Upper lobe of left lung (tissue), 6 donors: Measurements from ENCODE around the gene WDR19. TPM values are rescaled to one million over a fixed set of nuclear protein-coding genes. Genes with fewer than 3 reads are reported as not detected.

Experiments used
- ATAC-seq, 2 donors: fragments of 200-7000 bp; cut with Tn5 transposase; one replicate each; pipeline ENCODE4 v1.9.1; 2022; ENCODE audit warnings: mild to moderate bottlenecking in 2 of 2, moderate library complexity in 2 of 2; ENCODE audit not compliant: low FRiP score in 2 of 2
- DNase-seq, 2 donors: peaks; one replicate each; pipeline ENCODE4 v3.0.0-alpha.2; 2019 to 2020
- H3K27ac ChIP-seq, 4 donors: fragments of 200-600 bp; sonication (generic); one replicate each; pipeline ENCODE4 v1.5.1; 2016 to 2019
- H3K27me3 ChIP-seq, 4 donors: fragments of 200-600 bp; sonication (generic); one replicate each; pipeline ENCODE4 v1.5.1; 2017 to 2019
- H3K36me3 ChIP-seq, 4 donors: fragments of 200-600 bp; sonication (generic); one replicate each; pipeline ENCODE4 v1.5.1; 2016 to 2019
- H3K4me1 ChIP-seq, 4 donors: fragments of 200-600 bp; sonication (generic); one replicate each; pipeline ENCODE4 v1.5.1; 2018 to 2019
- H3K4me3 ChIP-seq, 4 donors: fragments of 200-600 bp; sonication (generic); one replicate each; pipeline ENCODE4 v1.5.1; 2017 to 2019; ENCODE audit warnings: mild to moderate bottlenecking in 2 of 4, moderate library complexity in 1 of 4
- H3K9me3 ChIP-seq, 4 donors: fragments of 200-600 bp; sonication (generic); one replicate each; pipeline ENCODE4 v1.5.1; 2018 to 2019
- EP300 ChIP-seq, 4 donors: sonication (generic); formaldehyde crosslinking; IDR thresholded peaks; one replicate each; pipeline ENCODE4 v1.5.1; 2017; ENCODE audit warnings: antibody characterized with exemption in 4 of 4, control low read depth in 2 of 4
- POLR2A ChIP-seq, 4 donors: fragments of 450-650 bp; IDR thresholded peaks; one replicate each; pipeline ENCODE4 v1.5.1; 2016 to 2017; ENCODE audit warnings: antibody characterized with exemption in 4 of 4, mild to moderate bottlenecking in 2 of 4
- POLR2AphosphoS5 ChIP-seq, 2 donors: sonication (generic); formaldehyde crosslinking; IDR thresholded peaks; one replicate each; pipeline ENCODE4 v1.5.1; 2017; ENCODE audit warnings: antibody characterized with exemption in 2 of 2
- WGBS, 2 donors: methylation state at CpG; one replicate each; pipeline ENCODE4 v1.1.5; 2017 to 2018; 5-methylcytosine and 5-hydroxymethylcytosine counted together
- total RNA-seq, 6 donors: library from RNA; depleted of rRNA in 4 of 6; stranded (reverse); fragments of >200 nt in 4 of 6; gene quantifications; one replicate each; pipeline versions ENCODE4 v1.1.0 to v1.2.1, GENCODE V29; 2016 to 2021
- TF ChIP-seq, protein P1 (sequence below), 6 experiments: fragments of 450-650 bp in 4 of 6; fragments of 200-600 bp in 2 of 6; sonication (generic) in 2 of 6; IDR thresholded peaks; one replicate each; pipeline ENCODE4 v1.5.1; 2016 to 2019; ENCODE audit warnings: antibody characterized with exemption in 6 of 6
- donor health status: DM: no; HTN: no; CAD: no; lungs with moderate emphysema.
- donor health status: DM: no; HTN: yes; CAD: no; lungs with severe emphysema.

Gene WDR19
- total RNA-seq, 6 donors from 2014 or later, result 27.1 to 211 (median 52.3) TPM

DNA sequence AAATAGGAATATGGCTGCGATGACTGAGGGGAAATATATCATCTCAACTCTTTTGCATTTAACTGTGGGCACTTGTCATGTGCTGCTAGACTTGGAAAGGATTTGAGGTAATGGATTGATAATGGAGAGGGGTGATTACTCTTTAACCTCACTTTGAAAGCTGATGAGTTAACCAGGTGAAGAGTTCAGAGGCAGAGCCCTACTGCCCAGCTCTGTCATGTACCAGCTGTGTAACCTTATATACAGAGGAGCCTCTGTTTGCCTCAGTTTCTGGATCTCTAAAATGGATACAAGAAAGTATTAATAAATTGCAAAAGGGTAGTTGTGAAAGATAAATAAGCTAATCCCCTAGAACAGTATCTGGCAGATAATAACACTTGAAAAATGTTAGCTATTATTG lies 51.5 kb downstream of the WDR19 start:
- no peaks in the 10 kb centered on the region for H3K9me3 ChIP-seq
- ATAC-seq (no peak), DNase-seq (no peak)
- H3K4me1 ChIP-seq, result no peaks in the 10 kb centered on the region
- H3K36me3 ChIP-seq, result peaks cover 0 to 33% (median 5%) of the 10 kb centered on the region in 4 donors
- no peaks in the 10 kb centered on the region for H3K27me3 ChIP-seq
- no peak for TF ChIP-seq EP300 (IDR thresholded peaks at IDR 0.05)
- no peak for TF ChIP-seq POLR2AphosphoS5 (IDR thresholded peaks at IDR 0.05)
- TF ChIP-seq, protein P1, sequence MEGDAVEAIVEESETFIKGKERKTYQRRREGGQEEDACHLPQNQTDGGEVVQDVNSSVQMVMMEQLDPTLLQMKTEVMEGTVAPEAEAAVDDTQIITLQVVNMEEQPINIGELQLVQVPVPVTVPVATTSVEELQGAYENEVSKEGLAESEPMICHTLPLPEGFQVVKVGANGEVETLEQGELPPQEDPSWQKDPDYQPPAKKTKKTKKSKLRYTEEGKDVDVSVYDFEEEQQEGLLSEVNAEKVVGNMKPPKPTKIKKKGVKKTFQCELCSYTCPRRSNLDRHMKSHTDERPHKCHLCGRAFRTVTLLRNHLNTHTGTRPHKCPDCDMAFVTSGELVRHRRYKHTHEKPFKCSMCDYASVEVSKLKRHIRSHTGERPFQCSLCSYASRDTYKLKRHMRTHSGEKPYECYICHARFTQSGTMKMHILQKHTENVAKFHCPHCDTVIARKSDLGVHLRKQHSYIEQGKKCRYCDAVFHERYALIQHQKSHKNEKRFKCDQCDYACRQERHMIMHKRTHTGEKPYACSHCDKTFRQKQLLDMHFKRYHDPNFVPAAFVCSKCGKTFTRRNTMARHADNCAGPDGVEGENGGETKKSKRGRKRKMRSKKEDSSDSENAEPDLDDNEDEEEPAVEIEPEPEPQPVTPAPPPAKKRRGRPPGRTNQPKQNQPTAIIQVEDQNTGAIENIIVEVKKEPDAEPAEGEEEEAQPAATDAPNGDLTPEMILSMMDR (IDR thresholded peaks at IDR 0.05), result no peak
- no peak for TF ChIP-seq POLR2A (IDR thresholded peaks at IDR 0.05)
- H3K4me3 ChIP-seq, result no peak overlapping the region
- 97 to 100% methylated on average over 1 of the region's 1 CpG for WGBS, 2 donors
- no peak overlapping the region for H3K27ac ChIP-seq

DNA sequence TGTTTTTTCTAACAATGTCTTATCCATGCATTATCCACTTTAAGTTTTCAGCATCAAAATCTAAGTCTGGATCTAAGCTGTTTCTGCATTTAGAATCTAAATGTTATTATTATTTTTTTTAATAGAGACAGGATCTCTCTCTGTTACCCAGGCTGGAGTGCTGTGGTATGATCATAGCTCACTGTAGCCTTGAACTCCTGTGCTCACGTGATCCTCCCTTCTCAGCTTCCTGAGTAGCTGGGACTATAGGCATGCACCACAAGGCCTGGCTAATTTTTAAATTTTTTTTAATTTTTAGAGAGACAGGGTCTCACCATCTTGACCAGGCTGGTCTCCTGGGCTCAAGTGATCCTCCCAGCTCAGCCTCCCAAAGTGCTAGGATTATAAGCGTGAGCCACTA lies 52.7 kb downstream of the WDR19 start:
- H3K36me3 ChIP-seq, result peaks cover 0 to 25% (median 3%) of the 10 kb centered on the region in 4 donors
- TF ChIP-seq, protein P1 (IDR thresholded peaks at IDR 0.05), result no peak
- no peak for TF ChIP-seq POLR2AphosphoS5 (IDR thresholded peaks at IDR 0.05)
- TF ChIP-seq POLR2A (IDR thresholded peaks at IDR 0.05), result no peak
- TF ChIP-seq EP300 (IDR thresholded peaks at IDR 0.05), result no peak

DNA sequence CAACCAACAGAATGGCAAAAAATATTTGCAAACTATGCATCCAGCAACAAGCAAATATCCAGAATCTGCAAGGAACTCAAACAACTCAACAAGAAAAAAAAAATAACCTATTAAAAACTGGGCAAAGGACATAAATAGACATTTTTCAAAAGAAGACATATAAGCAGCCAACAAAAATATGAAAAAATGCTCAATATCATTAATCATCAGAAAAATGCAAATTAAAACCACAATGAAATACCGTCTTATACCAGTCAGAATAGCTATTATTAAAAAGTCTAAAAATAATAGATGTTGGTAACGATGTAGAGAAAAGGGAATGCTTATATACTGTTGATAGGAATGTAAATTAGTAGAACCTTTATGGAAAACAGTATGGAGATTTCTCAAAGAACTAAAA lies 53.4 kb downstream of the WDR19 start:
- 88 to 92% methylated on average over 2 of the region's 2 CpGs for WGBS, 2 donors
- H3K36me3 ChIP-seq, result peaks cover 0 to 25% (median 2%) of the 10 kb centered on the region in 4 donors
- no peak overlapping the region for H3K4me3 ChIP-seq
- no peaks in the 10 kb centered on the region for H3K9me3 ChIP-seq
- ATAC-seq (no peak), DNase-seq (no peak)
- no peaks in the 10 kb centered on the region for H3K4me1 ChIP-seq
- no peaks in the 10 kb centered on the region for H3K27me3 ChIP-seq
- TF ChIP-seq, protein P1 (IDR thresholded peaks at IDR 0.05), result no peak
- no peak overlapping the region for H3K27ac ChIP-seq

More for the DNA sequence above, 52.7 kb downstream of the WDR19 start:
- no peaks in the 10 kb centered on the region for H3K27me3 ChIP-seq
- no peaks in the 10 kb centered on the region for H3K4me1 ChIP-seq
- no peak overlapping the region for H3K27ac ChIP-seq
- no peaks in the 10 kb centered on the region for H3K9me3 ChIP-seq
- DNase-seq, result no peak
- H3K4me3 ChIP-seq, result no peak overlapping the region
- ATAC-seq, result no peak
- 97 to 100% methylated on average over 2 of the region's 2 CpGs for WGBS, 2 donors

DNA sequence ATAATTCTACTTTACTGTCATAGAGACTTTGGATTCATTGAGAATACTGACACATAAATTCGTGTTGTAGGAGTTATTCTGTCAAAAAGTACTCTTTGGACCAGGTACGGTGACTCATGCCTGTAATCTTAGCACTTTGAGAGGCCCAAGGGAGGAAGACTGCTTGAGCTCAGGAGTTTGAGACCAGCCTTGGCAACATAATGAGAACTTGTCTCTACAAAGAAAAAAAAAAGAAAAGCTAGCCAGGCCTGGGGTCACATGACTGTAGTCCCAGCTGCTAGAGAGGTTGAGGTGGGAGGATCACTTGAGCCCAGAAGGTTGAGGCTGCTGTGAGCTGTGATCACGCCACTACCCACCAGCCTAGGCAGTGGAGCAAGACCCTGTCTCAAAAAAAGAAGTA lies 54.9 kb downstream of the WDR19 start:
- Histone ChIP-seq H3K4me3 (no peak overlapping the region), H3K4me1 (no peaks in the 10 kb centered on the region), H3K27ac (no peak overlapping the region), H3K36me3 (peaks cover 0 to 22% (median 2%) of the 10 kb centered on the region in 4 donors), H3K9me3 (no peaks in the 10 kb centered on the region), H3K27me3 (no peaks in the 10 kb centered on the region)
- TF ChIP-seq, protein P1 (IDR thresholded peaks at IDR 0.05), result no peak
- no peak for TF ChIP-seq EP300 (IDR thresholded peaks at IDR 0.05)
- no peak for TF ChIP-seq POLR2A (IDR thresholded peaks at IDR 0.05)
- TF ChIP-seq POLR2AphosphoS5 (IDR thresholded peaks at IDR 0.05), result no peak
- ATAC-seq, result no peak
- 77 to 85% methylated on average over 3 of the region's 3 CpGs for WGBS, 2 donors
- DNase-seq, result no peak

DNA sequence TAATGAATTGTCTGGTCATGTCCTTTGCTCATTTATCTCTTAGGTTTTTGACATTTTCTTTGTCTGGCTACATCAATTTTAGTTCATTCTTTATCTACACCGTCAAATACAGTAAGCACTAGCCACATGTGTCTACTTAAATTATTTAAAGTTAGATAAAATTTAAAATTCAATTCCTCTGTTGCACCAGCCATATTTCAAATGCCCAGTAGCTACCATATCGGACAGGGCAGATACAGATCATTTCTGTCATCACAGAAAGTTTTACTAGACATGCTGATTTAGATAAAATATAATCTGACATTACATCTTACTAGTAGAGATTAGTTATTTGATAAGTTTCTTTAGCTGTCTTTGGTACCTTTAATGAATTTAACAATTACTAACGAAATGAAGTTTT lies 61.1 kb downstream of the WDR19 start:
- DNase-seq (no peak), ATAC-seq (no peak)
- WGBS, 2 donors, result 90 to 93% methylated on average over 3 of the region's 3 CpGs
- H3K4me3 ChIP-seq, result no peak overlapping the region
- no peaks in the 10 kb centered on the region for H3K4me1 ChIP-seq
- no peaks in the 10 kb centered on the region for H3K9me3 ChIP-seq
- H3K27ac ChIP-seq, result no peak overlapping the region
- no peaks in the 10 kb centered on the region for H3K27me3 ChIP-seq
- peaks cover 0 to 15% (median 2%) of the 10 kb centered on the region in 4 donors for H3K36me3 ChIP-seq
- TF ChIP-seq, protein P1 (IDR thresholded peaks at IDR 0.05), result no peak
- no peak for TF ChIP-seq POLR2AphosphoS5 (IDR thresholded peaks at IDR 0.05)
- TF ChIP-seq POLR2A (IDR thresholded peaks at IDR 0.05), result no peak
- TF ChIP-seq EP300 (IDR thresholded peaks at IDR 0.05), result no peak
